Measurements from ENCODE around the gene TENT4B. TPM values are rescaled to one million over a fixed set of nuclear protein-coding genes. Genes with fewer than 3 reads are reported as not detected.
A peak's percentile ranks its signal among the peaks of the same experiment; 100 is the strongest.
"Not testable (repeated sequence)": the region's sequence is repeated elsewhere in the genome, so short reads cannot be mapped to it uniquely, and the experiment has no call there.

The TENT4B gene
- total RNA-seq, 3 donors from 2014 or later: 10.6 to 20.0 (median 11.5) TPM

GRCh38 chr16:50238868-50239301, 85.8 kb downstream of the TENT4B start:
- Histone ChIP-seq H3K36me3 (ENCODE audit: low read depth) (no peaks in the 10 kb centered on the region), H3K4me3 (no peak overlapping the region), H3K9me3 (no peaks in the 10 kb centered on the region), H3K4me1 (ENCODE audit: low read depth) (no peaks in the 10 kb centered on the region)
- intact Hi-C loops (cut with DNase I, micrococcal nuclease): no loop called here
- ATAC-seq (no peak), DNase-seq (no peak)
- TF ChIP-seq CTCF (IDR thresholded peaks at IDR 0.05): no peak

- H3K4me3 ChIP-seq; H3K36me3 ChIP-seq (ENCODE audit: low read depth); intact Hi-C loops (cut with DNase I, micrococcal nuclease); H3K9me3 ChIP-seq; DNase-seq; ATAC-seq: not testable (repeated sequence)
- peaks cover 12% of the 10 kb centered on the region for H3K4me1 ChIP-seq (ENCODE audit: low read depth)
Observed at GRCh38 chr16:50243024-50243423, 89.9 kb downstream of the TENT4B start.

- intact Hi-C loops (cut with DNase I, micrococcal nuclease): no loop called here
- H3K9me3 ChIP-seq: no peaks in the 10 kb centered on the region
- DNase-seq (no peak), ATAC-seq (no peak)
- no peak overlapping the region for H3K4me3 ChIP-seq
- H3K4me1 ChIP-seq (ENCODE audit: low read depth): peaks cover 12% of the 10 kb centered on the region
- H3K36me3 ChIP-seq (ENCODE audit: low read depth): no peaks in the 10 kb centered on the region
- no peak for TF ChIP-seq CTCF (IDR thresholded peaks at IDR 0.05)
Observed at GRCh38 chr16:50244140-50244503, 91.0 kb downstream of the TENT4B start.

- Histone ChIP-seq H3K9me3 (no peaks in the 10 kb centered on the region), H3K36me3 (ENCODE audit: low read depth) (no peaks in the 10 kb centered on the region), H3K4me1 (ENCODE audit: low read depth) (peaks cover 12% of the 10 kb centered on the region), H3K4me3 (no peak overlapping the region)
- intact Hi-C loops (cut with DNase I, micrococcal nuclease): no loop called here
- DNase-seq (no peak), ATAC-seq (no peak)
- TF ChIP-seq CTCF (IDR thresholded peaks at IDR 0.05): no peak
Observed at GRCh38 chr16:50244504-50245416, 91.7 kb downstream of the TENT4B start.

- ATAC-seq (peak; percentile 81), DNase-seq (peak; percentile 72 to 82 (median 79))
- H3K4me1 ChIP-seq (ENCODE audit: low read depth): peaks cover 12% of the 10 kb centered on the region
- no peak for TF ChIP-seq CTCF (IDR thresholded peaks at IDR 0.05)
- H3K9me3 ChIP-seq: no peaks in the 10 kb centered on the region
- H3K36me3 ChIP-seq (ENCODE audit: low read depth): no peaks in the 10 kb centered on the region
- peak overlapping the region; percentile 32 for H3K4me3 ChIP-seq
- intact Hi-C loops (cut with DNase I, micrococcal nuclease): no loop called here
Observed at GRCh38 chr16:50245417-50246298, 92.6 kb downstream of the TENT4B start.

Measured in mucosa of descending colon (tissue), 3 donors.